LNCAP (cell line): Measurements from ENCODE around the gene CMTM7.

ENCODE experiments used
- TF ChIP-seq, protein P1 (sequence below): fragments of 450-650 bp; IDR thresholded peaks from 2 replicates; pipeline ENCODE4 v1.5.1; 2017; ENCODE audit warnings: mild to moderate bottlenecking

CMTM7 gene

DNA sequence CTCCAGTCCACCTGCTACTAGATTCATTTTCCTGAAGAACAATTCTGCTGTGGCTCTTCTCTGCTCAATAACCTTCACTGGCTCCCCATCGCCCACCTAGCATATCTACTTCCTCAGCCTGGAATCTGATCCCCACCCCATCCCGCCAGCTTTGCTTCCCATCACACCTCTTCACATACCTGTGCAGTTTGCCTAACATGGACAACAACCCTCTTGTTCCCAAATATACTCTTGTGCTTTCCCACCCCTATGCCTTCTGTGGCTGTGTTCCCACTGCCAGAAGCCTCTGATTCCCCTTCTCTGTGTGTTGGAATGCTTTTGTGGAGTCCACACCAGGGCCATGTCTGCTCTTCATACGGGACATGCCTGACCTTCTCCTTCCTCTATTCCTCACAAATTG, 29.5 kb downstream of the CMTM7 start:
- TF ChIP-seq, protein P1, sequence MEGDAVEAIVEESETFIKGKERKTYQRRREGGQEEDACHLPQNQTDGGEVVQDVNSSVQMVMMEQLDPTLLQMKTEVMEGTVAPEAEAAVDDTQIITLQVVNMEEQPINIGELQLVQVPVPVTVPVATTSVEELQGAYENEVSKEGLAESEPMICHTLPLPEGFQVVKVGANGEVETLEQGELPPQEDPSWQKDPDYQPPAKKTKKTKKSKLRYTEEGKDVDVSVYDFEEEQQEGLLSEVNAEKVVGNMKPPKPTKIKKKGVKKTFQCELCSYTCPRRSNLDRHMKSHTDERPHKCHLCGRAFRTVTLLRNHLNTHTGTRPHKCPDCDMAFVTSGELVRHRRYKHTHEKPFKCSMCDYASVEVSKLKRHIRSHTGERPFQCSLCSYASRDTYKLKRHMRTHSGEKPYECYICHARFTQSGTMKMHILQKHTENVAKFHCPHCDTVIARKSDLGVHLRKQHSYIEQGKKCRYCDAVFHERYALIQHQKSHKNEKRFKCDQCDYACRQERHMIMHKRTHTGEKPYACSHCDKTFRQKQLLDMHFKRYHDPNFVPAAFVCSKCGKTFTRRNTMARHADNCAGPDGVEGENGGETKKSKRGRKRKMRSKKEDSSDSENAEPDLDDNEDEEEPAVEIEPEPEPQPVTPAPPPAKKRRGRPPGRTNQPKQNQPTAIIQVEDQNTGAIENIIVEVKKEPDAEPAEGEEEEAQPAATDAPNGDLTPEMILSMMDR = no peak

DNA sequence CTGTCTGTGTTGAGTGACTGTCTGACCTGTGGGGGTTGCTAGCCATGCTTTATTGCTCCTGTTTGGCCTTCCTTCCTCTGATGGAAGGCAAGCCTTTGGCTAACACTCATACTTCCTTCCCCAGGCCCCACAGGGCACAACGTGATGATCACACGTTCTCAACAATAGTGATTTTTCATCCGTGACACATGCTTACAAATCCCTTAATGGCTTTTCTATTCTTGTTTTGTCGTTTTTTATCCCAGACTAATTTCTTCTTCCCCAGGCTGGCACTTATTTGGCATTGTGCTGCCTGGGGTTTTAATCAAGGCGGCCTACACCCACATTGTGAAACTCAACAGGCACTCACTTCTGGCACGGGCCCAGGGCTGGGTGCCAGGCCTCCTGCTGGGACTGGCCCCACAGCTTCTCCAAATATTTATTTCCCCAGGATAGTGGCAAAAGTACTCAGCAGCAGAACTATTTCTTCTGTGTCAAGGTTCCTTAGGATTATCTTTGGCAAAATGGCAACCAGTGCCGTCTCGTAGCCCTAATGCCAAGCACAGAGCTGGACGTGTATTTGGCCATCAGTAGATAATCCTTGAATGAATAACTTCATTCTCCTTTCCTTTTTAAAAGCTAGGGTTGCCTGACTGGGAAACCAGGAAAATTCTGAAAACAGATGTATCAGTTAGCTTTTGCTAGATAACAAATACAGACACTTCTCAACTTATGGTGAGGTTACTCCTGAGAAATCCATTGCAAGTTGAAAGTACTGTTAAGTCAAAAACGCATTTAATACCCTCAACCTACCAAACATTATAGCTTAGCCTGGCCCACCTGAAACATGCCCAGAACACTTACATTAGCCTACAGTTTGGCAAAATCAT, 30.6 kb downstream of the CMTM7 start:
- TF ChIP-seq, protein P1 = no peak

DNA sequence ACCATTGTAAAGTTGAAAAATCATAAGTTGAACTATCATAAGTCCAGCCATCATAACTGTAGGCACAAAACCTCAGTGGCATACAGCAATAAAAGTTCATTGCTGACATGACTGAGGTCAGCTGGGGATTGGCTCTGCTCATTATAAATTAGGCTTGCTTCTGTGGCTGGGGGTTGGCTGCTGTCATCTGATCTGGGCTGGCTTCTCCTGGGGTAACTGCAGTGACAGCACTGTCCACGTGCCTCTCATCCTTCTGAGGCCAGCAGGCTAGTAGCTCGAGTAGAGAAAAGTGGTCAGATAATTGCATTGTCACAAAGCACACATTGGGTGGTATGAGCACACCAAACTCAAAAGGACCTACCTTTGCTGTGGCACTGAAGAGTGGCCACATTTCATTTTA, 31.3 kb downstream of the CMTM7 start:
- TF ChIP-seq, protein P1 = no peak

DNA sequence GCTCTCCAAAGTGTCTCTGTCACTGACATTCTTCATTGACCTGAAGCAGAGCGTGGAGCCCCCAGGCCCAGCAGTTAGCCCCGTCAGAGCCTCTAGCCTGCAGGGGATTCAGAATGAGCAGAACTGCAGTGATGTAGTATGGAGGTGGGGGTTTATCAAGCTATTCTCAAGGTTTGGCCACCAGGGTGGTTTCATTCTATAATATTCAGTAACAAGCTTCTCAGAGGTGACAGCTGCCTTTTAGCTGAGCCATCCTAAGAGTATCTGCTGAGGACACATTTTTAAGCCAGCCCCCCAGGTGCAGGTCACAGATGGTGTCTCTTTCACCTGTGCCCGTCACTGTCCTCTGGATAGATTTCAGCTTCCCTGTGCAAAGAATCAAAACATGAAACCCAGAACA, 31.9 kb downstream of the CMTM7 start:
- TF ChIP-seq, protein P1 = no peak

DNA sequence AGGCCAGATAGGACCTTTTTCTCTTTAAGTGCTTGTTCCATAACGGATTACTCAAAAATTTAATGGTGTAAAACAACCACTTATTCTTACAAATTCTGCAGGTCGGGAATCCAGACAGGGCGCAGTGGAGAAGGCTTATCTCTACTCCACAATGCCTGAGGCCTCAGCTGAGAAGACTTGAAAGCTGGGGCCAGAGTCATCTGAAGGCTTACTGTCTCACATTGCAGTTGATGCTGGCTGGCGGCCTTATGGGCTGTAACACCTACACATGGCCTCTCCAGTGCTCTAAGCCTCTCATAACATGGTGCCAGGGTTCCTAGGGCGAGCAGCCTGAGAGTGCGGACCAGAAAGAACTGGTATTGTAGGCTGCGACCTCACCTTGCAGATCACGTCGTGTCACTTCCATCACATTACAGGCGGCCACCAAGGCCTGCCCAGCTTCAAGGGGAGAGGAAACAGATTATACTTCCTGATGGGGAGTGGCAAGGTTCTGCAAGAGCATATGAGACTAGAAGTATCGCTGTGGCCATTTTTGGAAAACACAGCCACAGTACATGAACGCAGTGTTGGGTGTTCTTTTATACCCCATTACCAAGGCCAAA, 32.4 kb downstream of the CMTM7 start:
- TF ChIP-seq, protein P1 = no peak

DNA sequence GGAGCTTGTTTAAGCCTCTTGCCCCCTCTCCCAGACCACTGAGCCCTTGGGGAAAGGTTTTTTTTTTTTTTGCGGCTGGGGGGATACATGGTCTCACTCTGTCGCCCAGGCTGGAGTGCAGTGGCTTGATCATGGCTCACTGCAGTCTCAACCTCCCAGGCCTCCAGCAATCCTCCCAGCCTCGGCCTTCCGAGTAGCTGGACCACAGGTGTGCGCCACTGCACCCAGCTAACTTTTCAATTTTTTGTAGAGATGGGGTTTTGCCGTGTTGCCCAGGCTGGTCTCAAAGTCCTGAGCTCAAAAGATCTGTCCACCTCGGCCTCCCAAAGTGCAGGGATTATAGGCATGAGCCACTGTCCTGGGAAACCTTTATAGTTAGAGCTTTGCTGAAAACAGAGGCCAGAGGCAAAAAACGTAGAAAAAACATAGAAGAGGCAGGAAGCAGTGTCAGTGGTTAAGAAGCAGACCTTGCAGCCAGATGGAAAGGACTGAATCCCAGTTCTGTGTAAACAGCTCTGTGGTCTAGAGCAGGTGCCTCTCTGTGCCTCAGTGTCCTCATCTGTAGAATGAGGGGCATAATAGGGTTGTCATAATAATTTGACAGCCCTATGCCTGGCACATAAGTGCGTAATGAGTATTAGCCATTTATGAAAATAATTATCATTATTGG, 33.1 kb downstream of the CMTM7 start:
- TF ChIP-seq, protein P1 = no peak

DNA sequence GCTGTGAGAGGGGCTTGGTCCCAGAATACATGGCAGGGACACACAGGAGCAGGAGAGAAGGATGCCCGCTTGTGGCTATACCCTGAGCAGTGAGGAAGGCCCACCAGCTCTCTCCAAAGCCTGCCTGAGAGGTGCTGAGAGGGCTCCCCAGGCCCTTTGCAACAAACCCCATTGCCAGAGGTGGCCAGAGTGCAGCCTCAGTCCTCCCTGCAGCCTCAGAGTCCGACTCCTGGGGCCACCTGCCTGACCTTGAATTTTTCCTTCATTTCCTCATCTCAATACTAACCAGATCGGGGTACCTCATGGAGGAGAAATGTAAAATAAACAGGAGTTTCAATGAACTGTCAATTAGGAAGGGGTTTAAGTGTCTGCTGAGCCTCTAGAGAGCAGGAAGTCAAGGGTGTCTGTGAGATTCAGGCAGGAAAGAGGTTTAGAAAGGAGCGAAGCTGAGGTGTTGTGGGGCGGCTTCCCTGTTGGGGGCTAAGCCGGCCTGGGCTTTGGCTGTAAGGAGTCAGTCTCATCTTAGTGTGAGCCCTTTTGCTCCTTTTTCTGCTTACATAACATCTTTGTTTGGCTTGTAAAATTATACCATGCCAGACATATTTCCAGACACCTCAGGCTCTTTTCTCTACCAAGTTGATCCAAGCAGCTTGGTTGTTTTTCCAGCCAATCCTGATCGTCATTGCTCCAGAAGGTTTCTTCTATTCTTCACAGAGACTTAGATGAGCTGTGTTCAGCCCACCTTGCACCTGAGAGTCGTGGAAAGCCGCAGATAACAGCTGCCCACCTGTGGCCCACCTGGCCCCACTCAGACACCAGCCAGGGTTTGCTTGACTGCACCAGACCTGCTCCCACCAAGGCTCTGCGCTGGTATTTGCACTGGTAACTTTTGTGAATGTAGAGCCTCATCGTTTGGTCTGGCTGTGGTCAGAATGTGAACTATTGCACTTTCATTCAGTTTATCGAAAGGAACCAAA, 36.7 kb downstream of the CMTM7 start:
- TF ChIP-seq, protein P1 = no peak
